Liver (tissue), 9 donors: Measurements from ENCODE around the gene VMAC. TPM values are rescaled to one million over a fixed set of nuclear protein-coding genes. Genes with fewer than 3 reads are reported as not detected.

Source experiments
- DNase-seq: peaks from one replicate; pipeline ENCODE4 v3.0.0-alpha.2; 2017; ENCODE audit warnings: low spot score
- H3K27ac ChIP-seq, 2 donors: one replicate each; pipeline ENCODE4 v1.7.0; 2013; ENCODE audit warnings: inconsistent platforms in 2 of 2, low read length in 2 of 2, control low read depth in 1 of 2, low read depth in 1 of 2, mild to moderate bottlenecking in 1 of 2
- H3K27me3 ChIP-seq, 4 donors: one replicate each; pipeline versions ENCODE4 v1.6.1 to v1.7.0; 2013; ENCODE audit warnings: low read length in 3 of 4, inconsistent platforms in 1 of 4, mild to moderate bottlenecking in 1 of 4, moderate library complexity in 1 of 4; ENCODE audit not compliant: control insufficient read depth in 4 of 4, insufficient read depth in 4 of 4
- H3K36me3 ChIP-seq, 4 donors: one replicate each; pipeline versions ENCODE4 v1.6.1 to v1.7.0; 2013; ENCODE audit warnings: low read length in 3 of 4, mild to moderate bottlenecking in 3 of 4, low read depth in 1 of 4, moderate library complexity in 1 of 4; ENCODE audit not compliant: control insufficient read depth in 4 of 4, insufficient read depth in 3 of 4
- H3K4me1 ChIP-seq, 4 donors: one replicate each; pipeline versions ENCODE4 v1.6.1 to v1.7.0; 2013; ENCODE audit warnings: low read length in 3 of 4, mild to moderate bottlenecking in 3 of 4, moderate library complexity in 1 of 4; ENCODE audit not compliant: control insufficient read depth in 4 of 4, insufficient read depth in 4 of 4
- H3K4me3 ChIP-seq, 3 donors: one replicate each; pipeline versions ENCODE4 v1.6.1 to v1.7.0; 2013; ENCODE audit warnings: low read length in 3 of 3, control low read depth in 1 of 3, low read depth in 1 of 3, mild to moderate bottlenecking in 1 of 3
- H3K9ac ChIP-seq, 2 donors: one replicate each; pipeline ENCODE4 v1.7.0; 2013; ENCODE audit warnings: low read length in 2 of 2, mild to moderate bottlenecking in 2 of 2, moderate library complexity in 2 of 2, control low read depth in 1 of 2, low read depth in 1 of 2
- H3K9me3 ChIP-seq, 4 donors: one replicate each; pipeline versions ENCODE4 v1.6.1 to v1.7.0; 2013; ENCODE audit warnings: low read length in 3 of 4; ENCODE audit not compliant: control insufficient read depth in 4 of 4
- ATF3 ChIP-seq: IDR thresholded peaks from 2 replicates; pipeline ENCODE4 v1.6.1; 2016; ENCODE audit warnings: antibody characterized with exemption
- CTCF ChIP-seq: fragments of 150-350 bp; IDR thresholded peaks from 2 replicates; pipeline ENCODE4 v1.5.1; 2017; ENCODE audit warnings: improper control_type of control experiment, low read depth, low read length; ENCODE audit not compliant: missing input control
- EGR1 ChIP-seq, 2 donors: IDR thresholded peaks; 2 replicates each; pipeline ENCODE4 v1.6.1; 2016 to 2018; ENCODE audit warnings: antibody characterized with exemption in 2 of 2, low read depth in 2 of 2
- FOXA1 ChIP-seq: IDR thresholded peaks from 2 replicates; pipeline ENCODE4 v1.6.1; 2016; ENCODE audit warnings: antibody characterized with exemption
- FOXA2 ChIP-seq: IDR thresholded peaks from 2 replicates; pipeline ENCODE4 v1.6.1; 2016; ENCODE audit warnings: antibody characterized with exemption
- GABPA ChIP-seq, 2 donors: IDR thresholded peaks in 1 of 2; conservative IDR thresholded peaks in 1 of 2; 2 replicates each; pipeline ENCODE4 v1.6.1; 2016; ENCODE audit warnings: antibody characterized with exemption in 2 of 2, mild to moderate bottlenecking in 1 of 2, moderate library complexity in 1 of 2
- HNF4A ChIP-seq, 2 donors: conservative IDR thresholded peaks; 2 replicates each; pipeline ENCODE4 v1.6.1; 2016; ENCODE audit warnings: antibody characterized with exemption in 2 of 2, mild to moderate bottlenecking in 2 of 2
- HNF4G ChIP-seq: IDR thresholded peaks from 2 replicates; pipeline ENCODE4 v1.6.1; 2016; ENCODE audit warnings: antibody characterized with exemption
- JUND ChIP-seq, 2 donors: IDR thresholded peaks; 2 replicates each; pipeline ENCODE4 v1.6.1; 2016; ENCODE audit warnings: antibody characterized with exemption in 2 of 2
- MAX ChIP-seq: IDR thresholded peaks from 2 replicates; pipeline ENCODE4 v1.6.1; 2016; ENCODE audit warnings: antibody characterized with exemption
- NR2F2 ChIP-seq: IDR thresholded peaks from 2 replicates; pipeline ENCODE4 v1.6.1; 2016; ENCODE audit warnings: antibody characterized with exemption
- RAD21 ChIP-seq, 2 donors: IDR thresholded peaks; 2 replicates each; pipeline ENCODE4 v1.6.1; 2016; ENCODE audit warnings: antibody characterized with exemption in 2 of 2, mild to moderate bottlenecking in 2 of 2
- REST ChIP-seq: IDR thresholded peaks from 2 replicates; pipeline ENCODE4 v1.6.1; 2016; ENCODE audit warnings: antibody characterized with exemption, mild to moderate bottlenecking
- RXRA ChIP-seq, 2 donors: IDR thresholded peaks; 2 replicates each; pipeline ENCODE4 v1.6.1; 2017 to 2018; ENCODE audit warnings: antibody characterized with exemption in 2 of 2, mild to moderate bottlenecking in 1 of 2
- SP1 ChIP-seq: IDR thresholded peaks from 2 replicates; pipeline ENCODE4 v1.6.1; 2018; ENCODE audit warnings: antibody characterized with exemption, mild to moderate bottlenecking
- TAF1 ChIP-seq: conservative IDR thresholded peaks from 2 replicates; pipeline ENCODE4 v1.6.1; 2016; ENCODE audit warnings: antibody characterized with exemption, mild to moderate bottlenecking
- YY1 ChIP-seq: IDR thresholded peaks from 2 replicates; pipeline ENCODE4 v1.6.1; 2016; ENCODE audit warnings: antibody characterized with exemption, mild to moderate bottlenecking
- ZBTB33 ChIP-seq: IDR thresholded peaks from 2 replicates; pipeline ENCODE4 v1.6.1; 2016; ENCODE audit warnings: antibody characterized with exemption
- WGBS: extraction: QIAGEN DNeasy Blood & Tissue Kit; methylation state at CpG from one replicate; pipeline ENCODE4 v1.1.7; 2013; 5-methylcytosine and 5-hydroxymethylcytosine counted together
- polyA plus RNA-seq, 2 donors: library from polyadenylated mRNA; stranded (reverse) in 1 of 2; unstranded in 1 of 2; fragments of 200-250 nt in 1 of 2; fragments of >200 nt in 1 of 2; fragmentation: Nextera tagmentation in 1 of 2; extraction: Ambion mirVana in 1 of 2; gene quantifications; one replicate each; pipeline versions ENCODE4 v1.2.1 to v1.2.3, GENCODE V29; 2013 to 2015
- total RNA-seq, 2 donors: library from RNA; depleted of rRNA; stranded (reverse); fragments of >200 nt; gene quantifications; one replicate each; pipeline ENCODE4 v1.2.3, GENCODE V29; 2014
- donor health status: healthy.
- donor health status: healthy.
- donor health status: healthy.
- donor health status: healthy.
- donor health status: healthy.

The VMAC gene
- total and polyA plus RNA-seq, 4 donors = 1.2 to 7.7 (median 2.6) TPM

GRCh38 chr19:5890099-5890498, 14.6 kb upstream of the VMAC start:
- H3K9ac ChIP-seq = no peak overlapping the region
- no peaks in the 10 kb centered on the region for H3K27me3 ChIP-seq
- H3K9me3 ChIP-seq = no peaks in the 10 kb centered on the region
- H3K36me3 ChIP-seq = peaks cover 0 to 6% (median 2%) of the 10 kb centered on the region in 4 donors
- peaks cover 0 to 9% (median 3%) of the 10 kb centered on the region in 4 donors for H3K4me1 ChIP-seq
- TF ChIP-seq ZBTB33 (no peak), JUND (IDR thresholded peaks at IDR 0.05) (no peak), REST (no peak), RAD21 (IDR thresholded peaks at IDR 0.05) (no peak), HNF4A (conservative IDR thresholded peaks at IDR 0.05) (no peak), CTCF (no peak), GABPA (IDR thresholded peaks at IDR 0.05 in 1 of 2, conservative IDR thresholded peaks at IDR 0.05 in 1 of 2) (no peak), ATF3 (no peak), RXRA (IDR thresholded peaks at IDR 0.05) (no peak), TAF1 (no peak), YY1 (no peak), MAX (no peak), NR2F2 (no peak), EGR1 (IDR thresholded peaks at IDR 0.05; ENCODE audit: low read depth in 2 of 2) (no peak), SP1 (no peak), FOXA2 (no peak), HNF4G (no peak), FOXA1 (no peak)
- H3K27ac ChIP-seq = no peak overlapping the region
- WGBS = 76% methylated on average over 10 of the region's 10 CpGs
- DNase-seq = no peak
- no peak overlapping the region for H3K4me3 ChIP-seq

GRCh38 chr19:5891572-5891937, 13.1 kb upstream of the VMAC start:
- peaks cover 3 to 19% (median 9%) of the 10 kb centered on the region in 4 donors for H3K36me3 ChIP-seq
- TF ChIP-seq CTCF (no peak), RAD21 (IDR thresholded peaks at IDR 0.05) (peak in 1 of 2 donors; percentile 7)
- no peaks in the 10 kb centered on the region for H3K9me3 ChIP-seq
- no peak overlapping the region for H3K4me3 ChIP-seq
- H3K27ac ChIP-seq = no peak overlapping the region
- 86% methylated on average over 4 of the region's 4 CpGs for WGBS
- H3K9ac ChIP-seq = no peak overlapping the region
- H3K27me3 ChIP-seq = no peaks in the 10 kb centered on the region
- peaks cover 0 to 11% (median 3%) of the 10 kb centered on the region in 4 donors for H3K4me1 ChIP-seq
- DNase-seq = no peak
